Mesendoderm (in vitro differentiated cells): Measurements from ENCODE around the gene USP54.

Experiments used
- DNase-seq: peaks from one replicate; pipeline ENCODE4 v3.0.0; 2013
- H2AK5ac ChIP-seq: 2 replicates; pipeline ENCODE4 v1.6.1; 2013; ENCODE audit warnings: low read length, inconsistent platforms
- H2BK120ac ChIP-seq: 2 replicates; pipeline ENCODE4 v1.6.1; 2013; ENCODE audit warnings: low read depth, mild to moderate bottlenecking, low read length, moderate library complexity, mixed read lengths
- H2BK15ac ChIP-seq: replicated peaks from 2 replicates; pipeline ENCODE4 v1.6.1; 2013; ENCODE audit warnings: low read depth, mild to moderate bottlenecking, moderate library complexity
- H2BK5ac ChIP-seq: 2 replicates; pipeline ENCODE4 v1.6.1; 2013; ENCODE audit warnings: low read length, inconsistent platforms
- H3K18ac ChIP-seq: 2 replicates; pipeline ENCODE4 v1.6.1; 2013; ENCODE audit warnings: mild to moderate bottlenecking, low read length, mixed read lengths
- H3K23ac ChIP-seq: one replicate; pipeline ENCODE4 v1.6.1; 2013; ENCODE audit warnings: low read length
- H3K27ac ChIP-seq: 2 replicates; pipeline ENCODE4 v1.5.1; 2013; ENCODE audit warnings: low read depth, mild to moderate bottlenecking, inconsistent platforms, low read length, moderate library complexity
- H3K27me3 ChIP-seq: 2 replicates; pipeline ENCODE4 v1.6.1; 2013; ENCODE audit warnings: low read length, control low read depth, mild to moderate bottlenecking, inconsistent platforms; ENCODE audit not compliant: insufficient read depth, poor library complexity
- H3K36me3 ChIP-seq: 2 replicates; pipeline ENCODE4 v1.6.1; 2013; ENCODE audit warnings: low read length, inconsistent platforms; ENCODE audit not compliant: control insufficient read depth, insufficient read depth
- H3K4ac ChIP-seq: one replicate; pipeline ENCODE4 v1.6.1; 2013; ENCODE audit warnings: low read depth, mild to moderate bottlenecking, low read length, moderate library complexity
- H3K4me1 ChIP-seq: 2 replicates; pipeline ENCODE4 v1.6.1; 2013; ENCODE audit warnings: low read depth, low read length, inconsistent platforms; ENCODE audit not compliant: control insufficient read depth
- H3K4me2 ChIP-seq: 2 replicates; pipeline ENCODE4 v1.6.1; 2013; ENCODE audit warnings: low read length
- H3K4me3 ChIP-seq: 2 replicates; pipeline ENCODE4 v1.5.1; 2013; ENCODE audit warnings: mild to moderate bottlenecking, low read length
- H3K56ac ChIP-seq: one replicate; pipeline ENCODE4 v1.6.1; 2013; ENCODE audit warnings: low read length
- H3K79me1 ChIP-seq: 2 replicates; pipeline ENCODE4 v1.6.1; 2013; ENCODE audit warnings: low read length, inconsistent platforms
- H3K79me2 ChIP-seq: 2 replicates; pipeline ENCODE4 v1.6.1; 2013; ENCODE audit warnings: mild to moderate bottlenecking, low read length; ENCODE audit not compliant: control insufficient read depth, insufficient read depth
- H3K9ac ChIP-seq: 2 replicates; pipeline ENCODE4 v1.6.1; 2013; ENCODE audit warnings: low read length, inconsistent platforms
- H4K5ac ChIP-seq: one replicate; pipeline ENCODE4 v1.6.1; 2013; ENCODE audit warnings: low read length
- H4K8ac ChIP-seq: one replicate; pipeline ENCODE4 v1.6.1; 2013; ENCODE audit warnings: low read depth, mild to moderate bottlenecking, control low read depth, low read length, moderate library complexity
- WGBS: extraction: QIAGEN DNeasy Blood & Tissue Kit; methylation state at CpG from one replicate; pipeline ENCODE4 v1.1.7; 2013; ENCODE audit warnings: low lambda C conversion rate, missing lambda C conversion rate; ENCODE audit not compliant: insufficient coverage; ENCODE audit errors: extremely low coverage; 5-methylcytosine and 5-hydroxymethylcytosine counted together

The USP54 gene

DNA sequence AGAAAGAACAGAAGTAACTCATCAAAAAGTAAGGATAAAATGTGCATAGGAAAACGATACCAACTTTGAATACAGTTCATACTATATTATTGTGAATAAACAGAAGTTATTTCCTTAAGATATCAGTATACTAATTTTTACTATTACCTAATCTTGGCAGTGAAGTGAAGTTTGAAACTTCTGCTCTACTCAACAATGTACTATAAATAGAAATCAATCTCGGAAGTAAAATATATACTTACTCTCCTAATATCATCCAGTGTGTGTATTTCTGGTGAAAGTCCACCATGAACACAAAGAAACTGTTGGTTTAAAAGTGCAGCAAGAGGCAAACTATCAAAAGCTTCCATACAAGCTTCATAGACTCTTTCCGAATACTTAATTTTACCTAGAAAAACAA, 119.9 kb downstream of the USP54 start:
- Histone ChIP-seq H2AK5ac (no peak overlapping the region), H3K9ac (no peak overlapping the region), H3K27ac (no peak overlapping the region), H3K79me1 (no peaks in the 10 kb centered on the region), H3K23ac (no peak overlapping the region), H3K36me3 (no peaks in the 10 kb centered on the region), H3K56ac (no peak overlapping the region), H3K4ac (no peak overlapping the region), H4K8ac (no peak overlapping the region), H4K5ac (no peak overlapping the region), H2BK5ac (no peak overlapping the region), H3K18ac (no peak overlapping the region), H3K4me3 (no peak overlapping the region), H3K27me3 (no peaks in the 10 kb centered on the region), H2BK15ac (no peak overlapping the region), H3K79me2 (no peaks in the 10 kb centered on the region), H3K4me1 (no peaks in the 10 kb centered on the region), H3K4me2 (no peak overlapping the region), H2BK120ac (no peak overlapping the region)
- DNase-seq: no peak
- no CpG with 5 or more reads among the region's 3 CpGs for WGBS

GRCh38 chr10:73469579-73469978, 121.6 kb downstream of the USP54 start:
- Histone ChIP-seq H3K23ac (no peak overlapping the region), H2BK120ac (no peak overlapping the region), H3K79me1 (no peaks in the 10 kb centered on the region), H3K4me2 (no peak overlapping the region), H3K27ac (no peak overlapping the region), H3K18ac (no peak overlapping the region), H3K56ac (no peak overlapping the region), H4K5ac (no peak overlapping the region), H2AK5ac (no peak overlapping the region), H3K36me3 (no peaks in the 10 kb centered on the region), H3K9ac (no peak overlapping the region), H3K79me2 (no peaks in the 10 kb centered on the region), H3K4me3 (no peak overlapping the region), H3K27me3 (no peaks in the 10 kb centered on the region), H3K4me1 (no peaks in the 10 kb centered on the region), H3K4ac (no peak overlapping the region), H4K8ac (no peak overlapping the region), H2BK15ac (no peak overlapping the region), H2BK5ac (no peak overlapping the region)
- DNase-seq: no peak

DNA sequence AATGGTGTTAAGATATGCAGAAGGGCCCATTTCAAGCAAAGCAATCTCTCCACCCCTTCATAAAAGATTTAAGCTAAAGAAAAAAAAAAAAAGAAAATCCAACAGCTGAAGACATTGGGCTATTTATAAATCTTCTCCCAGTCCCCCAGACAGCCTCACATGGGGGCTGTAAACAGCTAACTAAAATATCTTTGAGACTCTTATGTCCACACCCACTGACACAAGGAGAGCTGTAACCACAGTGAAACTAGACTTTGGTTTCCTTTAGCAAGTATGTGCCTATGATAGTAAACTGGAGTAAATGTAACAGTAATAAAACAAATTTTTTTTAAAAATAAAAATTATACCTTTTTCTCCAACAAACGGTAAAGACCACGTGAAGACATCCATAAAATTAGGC, 123.9 kb downstream of the USP54 start:
- DNase-seq: no peak
- Histone ChIP-seq H3K4me2 (no peak overlapping the region), H2BK15ac (no peak overlapping the region), H3K4me1 (no peaks in the 10 kb centered on the region), H2BK120ac (no peak overlapping the region), H3K56ac (no peak overlapping the region), H4K8ac (no peak overlapping the region), H3K27me3 (no peaks in the 10 kb centered on the region), H2AK5ac (no peak overlapping the region), H3K27ac (no peak overlapping the region), H3K36me3 (no peaks in the 10 kb centered on the region), H3K9ac (no peak overlapping the region), H3K79me2 (no peaks in the 10 kb centered on the region), H3K23ac (no peak overlapping the region), H3K18ac (no peak overlapping the region), H3K4ac (no peak overlapping the region), H3K79me1 (no peaks in the 10 kb centered on the region), H2BK5ac (no peak overlapping the region), H3K4me3 (no peak overlapping the region), H4K5ac (no peak overlapping the region)
- no CpG with 5 or more reads among the region's 2 CpGs for WGBS

- no peak overlapping the region for H3K9ac ChIP-seq
- H3K4me1 ChIP-seq: no peaks in the 10 kb centered on the region
- WGBS: no CpG with 5 or more reads among the region's 2 CpGs
- no peak overlapping the region for H2BK120ac ChIP-seq
- no peaks in the 10 kb centered on the region for H3K36me3 ChIP-seq
- no peak overlapping the region for H2BK15ac ChIP-seq
- no peak for DNase-seq
- no peak overlapping the region for H3K56ac ChIP-seq
- no peaks in the 10 kb centered on the region for H3K79me1 ChIP-seq
- no peak overlapping the region for H4K8ac ChIP-seq
- H3K27me3 ChIP-seq: no peaks in the 10 kb centered on the region
- H3K18ac ChIP-seq: no peak overlapping the region
- H4K5ac ChIP-seq: no peak overlapping the region
- no peak overlapping the region for H2BK5ac ChIP-seq
- no peak overlapping the region for H3K23ac ChIP-seq
- no peak overlapping the region for H3K4me3 ChIP-seq
- H3K4me2 ChIP-seq: no peak overlapping the region
- H3K27ac ChIP-seq: no peak overlapping the region
- no peaks in the 10 kb centered on the region for H3K79me2 ChIP-seq
- no peak overlapping the region for H3K4ac ChIP-seq
- H2AK5ac ChIP-seq: no peak overlapping the region
Measured at GRCh38 chr10:73465978-73466726, 125.0 kb downstream of the USP54 start.

- no peak overlapping the region for H3K18ac ChIP-seq
- H3K4me1 ChIP-seq: no peaks in the 10 kb centered on the region
- no peak overlapping the region for H2AK5ac ChIP-seq
- H3K27me3 ChIP-seq: no peaks in the 10 kb centered on the region
- no peak overlapping the region for H2BK5ac ChIP-seq
- no peak overlapping the region for H2BK120ac ChIP-seq
- H3K9ac ChIP-seq: no peak overlapping the region
- no peak overlapping the region for H3K56ac ChIP-seq
- H3K23ac ChIP-seq: no peak overlapping the region
- H4K8ac ChIP-seq: no peak overlapping the region
- no peak overlapping the region for H3K4me2 ChIP-seq
- no peak overlapping the region for H3K27ac ChIP-seq
- no peak overlapping the region for H4K5ac ChIP-seq
- no peaks in the 10 kb centered on the region for H3K36me3 ChIP-seq
- no CpG with 5 or more reads among the region's 4 CpGs for WGBS
- H3K4me3 ChIP-seq: no peak overlapping the region
- H3K79me2 ChIP-seq: no peaks in the 10 kb centered on the region
- no peak overlapping the region for H2BK15ac ChIP-seq
- DNase-seq: no peak
- no peaks in the 10 kb centered on the region for H3K79me1 ChIP-seq
- H3K4ac ChIP-seq: no peak overlapping the region
Measured at GRCh38 chr10:73460897-73461296, 130.2 kb downstream of the USP54 start.

DNA sequence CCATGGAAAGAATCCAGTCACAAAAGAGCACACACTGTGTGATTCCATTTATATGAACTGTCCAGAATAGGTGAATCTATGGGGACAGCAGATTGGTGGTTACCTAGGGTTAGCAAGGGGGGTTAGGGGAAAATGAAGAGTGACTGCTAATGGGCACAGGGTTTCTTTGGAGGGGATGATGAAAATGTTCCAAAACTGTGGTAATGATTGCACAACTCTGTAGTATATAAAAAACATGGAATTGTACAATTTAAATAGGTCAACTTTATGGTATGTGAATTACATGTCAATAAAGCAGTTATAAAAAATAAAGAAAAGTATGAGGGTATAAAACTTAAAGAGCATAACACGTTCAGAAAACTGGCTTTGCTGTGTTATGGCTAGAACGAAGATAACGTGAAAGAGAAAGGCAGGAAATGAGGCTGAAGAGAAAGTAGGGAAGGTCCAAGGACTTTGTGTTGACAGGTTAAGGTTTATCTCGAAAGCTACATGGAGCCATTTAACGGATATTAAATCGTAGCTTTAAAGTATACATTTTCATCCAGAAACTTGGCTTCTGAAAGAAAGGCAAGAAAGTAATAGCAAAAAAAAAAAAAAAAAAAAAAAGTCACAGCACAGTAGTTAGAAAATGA, 131.3 kb downstream of the USP54 start:
- WGBS: no CpG with 5 or more reads among the region's 6 CpGs
- H2BK5ac ChIP-seq: no peak overlapping the region
- H3K4me3 ChIP-seq: no peak overlapping the region
- no peak overlapping the region for H3K9ac ChIP-seq
- H3K4ac ChIP-seq: no peak overlapping the region
- no peaks in the 10 kb centered on the region for H3K4me1 ChIP-seq
- no peaks in the 10 kb centered on the region for H3K36me3 ChIP-seq
- no peaks in the 10 kb centered on the region for H3K79me2 ChIP-seq
- no peak overlapping the region for H3K4me2 ChIP-seq
- H3K27me3 ChIP-seq: no peaks in the 10 kb centered on the region
- DNase-seq: no peak
- no peak overlapping the region for H2AK5ac ChIP-seq
- no peak overlapping the region for H2BK120ac ChIP-seq
- H3K23ac ChIP-seq: no peak overlapping the region
- no peak overlapping the region for H3K18ac ChIP-seq
- no peak overlapping the region for H4K8ac ChIP-seq
- H3K79me1 ChIP-seq: no peaks in the 10 kb centered on the region
- H4K5ac ChIP-seq: no peak overlapping the region
- H3K56ac ChIP-seq: no peak overlapping the region
- no peak overlapping the region for H3K27ac ChIP-seq
- no peak overlapping the region for H2BK15ac ChIP-seq
